ENCODE data around the gene PIK3CG.
"Not testable (repeated sequence)": the region's sequence is repeated elsewhere in the genome, so short reads cannot be mapped to it uniquely, and the experiment has no call there.

Gene PIK3CG

GRCh38 chr7:106865130-106866041, at the start of gene PIK3CG:
PIK3CG (plus strand) TSS chr7:106865282; CDS start chr7:106867562, 2,280 bp downstream.
- peak; percentile 31 for DNase-seq

- DNase-seq = no peak
These were observed 48.0 kb upstream of the PIK3CG start for GRCh38 chr7:106817098-106817497.

- no peak for DNase-seq
These were observed 46.3 kb upstream of the PIK3CG start for GRCh38 chr7:106818736-106819135.

GRCh38 chr7:106819546-106819945, 45.5 kb upstream of the PIK3CG start:
- no peak for DNase-seq

GRCh38 chr7:106820321-106821217, 44.5 kb upstream of the PIK3CG start:
- no peak for DNase-seq

- DNase-seq = no peak
These were observed 41.5 kb upstream of the PIK3CG start for GRCh38 chr7:106823631-106824030.

- DNase-seq = no peak
These were observed 40.6 kb upstream of the PIK3CG start for GRCh38 chr7:106824458-106824857.

- no peak for DNase-seq
These were observed 37.5 kb upstream of the PIK3CG start for GRCh38 chr7:106827626-106828025.

GRCh38 chr7:106829496-106829895, 35.6 kb upstream of the PIK3CG start:
- DNase-seq = no peak

- not testable (repeated sequence) for DNase-seq
These were observed 34.2 kb upstream of the PIK3CG start for GRCh38 chr7:106830896-106831295.

- DNase-seq = no peak
These were observed 28.3 kb upstream of the PIK3CG start for GRCh38 chr7:106836816-106837215.

- no peak for DNase-seq
These were observed 25.6 kb upstream of the PIK3CG start for GRCh38 chr7:106839511-106839910.

- no peak for DNase-seq
These were observed 24.7 kb upstream of the PIK3CG start for GRCh38 chr7:106840342-106840741.

GRCh38 chr7:106841896-106842390, 23.1 kb upstream of the PIK3CG start:
- no peak for DNase-seq

GRCh38 chr7:106844279-106844997, 20.6 kb upstream of the PIK3CG start:
- no peak for DNase-seq

GRCh38 chr7:106848049-106848448, 17.0 kb upstream of the PIK3CG start:
- no peak for DNase-seq

GRCh38 chr7:106848851-106849442, 16.1 kb upstream of the PIK3CG start:
- DNase-seq = no peak

GRCh38 chr7:106851632-106852031, 13.4 kb upstream of the PIK3CG start:
- not testable (repeated sequence) for DNase-seq

- no peak for DNase-seq
These were observed 11.7 kb upstream of the PIK3CG start for GRCh38 chr7:106853250-106853908.

GRCh38 chr7:106855540-106856132, 9.4 kb upstream of the PIK3CG start:
- DNase-seq = no peak

All from stimulated activated CD8-positive, alpha-beta memory T cell treated with anti-CD3 and anti-CD28 coated beads, Interleukin-4, amount 100 ng/mL, for 48 hours (primary cell).